Testis (tissue), 2 donors: ENCODE measurements around the gene PLN.

Source experiments
- POLR2A ChIP-seq: fragments of 450-650 bp; IDR thresholded peaks from one replicate; pipeline ENCODE4 v1.6.1; 2017; ENCODE audit warnings: antibody characterized with exemption, mild to moderate bottlenecking, moderate library complexity
- TF ChIP-seq, protein P1 (sequence below), 3 experiments: fragments of 450-650 bp in 2 of 3; fragments of 200-600 bp in 1 of 3; sonication (generic) in 1 of 3; IDR thresholded peaks; one replicate each; pipeline ENCODE4 v1.5.1; 2016 to 2019; ENCODE audit warnings: antibody characterized with exemption in 3 of 3, mild to moderate bottlenecking in 2 of 3, moderate library complexity in 1 of 3

GRCh38 chr6:118507636-118508035, 40.5 kb upstream of the PLN start:
- TF ChIP-seq, protein P1, sequence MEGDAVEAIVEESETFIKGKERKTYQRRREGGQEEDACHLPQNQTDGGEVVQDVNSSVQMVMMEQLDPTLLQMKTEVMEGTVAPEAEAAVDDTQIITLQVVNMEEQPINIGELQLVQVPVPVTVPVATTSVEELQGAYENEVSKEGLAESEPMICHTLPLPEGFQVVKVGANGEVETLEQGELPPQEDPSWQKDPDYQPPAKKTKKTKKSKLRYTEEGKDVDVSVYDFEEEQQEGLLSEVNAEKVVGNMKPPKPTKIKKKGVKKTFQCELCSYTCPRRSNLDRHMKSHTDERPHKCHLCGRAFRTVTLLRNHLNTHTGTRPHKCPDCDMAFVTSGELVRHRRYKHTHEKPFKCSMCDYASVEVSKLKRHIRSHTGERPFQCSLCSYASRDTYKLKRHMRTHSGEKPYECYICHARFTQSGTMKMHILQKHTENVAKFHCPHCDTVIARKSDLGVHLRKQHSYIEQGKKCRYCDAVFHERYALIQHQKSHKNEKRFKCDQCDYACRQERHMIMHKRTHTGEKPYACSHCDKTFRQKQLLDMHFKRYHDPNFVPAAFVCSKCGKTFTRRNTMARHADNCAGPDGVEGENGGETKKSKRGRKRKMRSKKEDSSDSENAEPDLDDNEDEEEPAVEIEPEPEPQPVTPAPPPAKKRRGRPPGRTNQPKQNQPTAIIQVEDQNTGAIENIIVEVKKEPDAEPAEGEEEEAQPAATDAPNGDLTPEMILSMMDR (IDR thresholded peaks at IDR 0.05): no peak
- TF ChIP-seq POLR2A: no peak
